NB4 (cell line): Measurements from ENCODE around the gene RNF183.
"Not testable (repeated sequence)": the region's sequence is repeated elsewhere in the genome, so short reads cannot be mapped to it uniquely, and the experiment has no call there.

Source experiments
- DNase-seq: peaks from one replicate; pipeline ENCODE4 v3.0.0; 2010; ENCODE audit warnings: low read depth
- H3K4me3 ChIP-seq: one replicate; pipeline ENCODE4 v1.5.1; 2011; ENCODE audit warnings: mild to moderate bottlenecking, low read depth, low read length, moderate library complexity
- MAX ChIP-seq: IDR thresholded peaks from 2 replicates; pipeline ENCODE4 v1.6.1; 2011; ENCODE audit warnings: low read depth, low read length
- MYC ChIP-seq: IDR thresholded peaks from 2 replicates; pipeline ENCODE4 v1.6.1; 2011; ENCODE audit warnings: low read depth, low read length
- POLR2A ChIP-seq: IDR thresholded peaks from 2 replicates; pipeline ENCODE4 v1.6.1; 2011; ENCODE audit warnings: mild to moderate bottlenecking; ENCODE audit not compliant: insufficient read length; ENCODE audit errors: extremely low read depth
- TF ChIP-seq, protein P1 (sequence below): IDR thresholded peaks from one replicate; pipeline ENCODE4 v1.5.1; 2012; ENCODE audit warnings: low read depth, low read length

RNF183 gene

DNA sequence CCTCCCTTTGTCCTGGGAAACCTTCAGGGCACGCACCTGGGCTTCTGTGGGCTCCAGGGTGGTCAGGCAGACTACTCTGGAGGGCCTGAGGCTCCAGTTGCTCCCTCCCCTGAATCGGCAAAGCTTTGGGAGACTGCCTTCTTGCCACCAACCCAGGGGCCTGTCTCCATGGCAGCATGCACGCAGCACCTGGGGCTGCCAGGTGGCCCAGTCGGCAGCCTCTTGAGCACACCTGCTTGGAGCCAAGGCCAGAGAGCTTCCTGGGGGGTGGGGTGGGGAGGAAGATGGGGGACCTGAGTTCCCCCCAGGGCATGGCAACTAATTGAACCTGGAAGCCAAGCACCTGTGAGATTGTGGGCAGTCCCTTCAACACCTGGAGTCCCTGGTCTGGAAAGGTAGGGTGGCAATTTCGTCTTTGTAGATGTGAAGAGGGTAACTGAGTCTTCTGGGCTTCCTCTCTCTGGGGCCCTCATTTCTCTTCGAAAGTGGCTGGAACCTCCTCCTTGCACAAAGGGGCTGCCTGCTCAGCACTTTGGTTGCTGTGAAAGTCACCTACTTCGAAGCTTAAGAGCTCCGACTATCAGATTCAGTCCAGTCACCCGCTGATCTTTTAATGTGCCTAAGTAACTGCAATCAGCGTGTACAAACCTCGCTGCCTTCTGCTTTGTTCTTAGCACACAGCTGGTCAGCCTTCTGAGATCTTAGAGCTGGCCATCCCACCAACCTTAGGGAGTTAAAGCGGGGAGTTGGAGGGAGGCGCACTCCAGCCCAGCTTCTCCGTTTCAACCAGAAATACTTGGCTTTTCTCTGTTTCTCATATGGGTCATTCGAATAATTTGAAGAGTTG, 4.0 kb downstream of the RNF183 start:
- H3K4me3 ChIP-seq: no peak overlapping the region
- DNase-seq: no peak
- TF ChIP-seq POLR2A (no peak), MAX (no peak), MYC (no peak)
- TF ChIP-seq, protein P1, sequence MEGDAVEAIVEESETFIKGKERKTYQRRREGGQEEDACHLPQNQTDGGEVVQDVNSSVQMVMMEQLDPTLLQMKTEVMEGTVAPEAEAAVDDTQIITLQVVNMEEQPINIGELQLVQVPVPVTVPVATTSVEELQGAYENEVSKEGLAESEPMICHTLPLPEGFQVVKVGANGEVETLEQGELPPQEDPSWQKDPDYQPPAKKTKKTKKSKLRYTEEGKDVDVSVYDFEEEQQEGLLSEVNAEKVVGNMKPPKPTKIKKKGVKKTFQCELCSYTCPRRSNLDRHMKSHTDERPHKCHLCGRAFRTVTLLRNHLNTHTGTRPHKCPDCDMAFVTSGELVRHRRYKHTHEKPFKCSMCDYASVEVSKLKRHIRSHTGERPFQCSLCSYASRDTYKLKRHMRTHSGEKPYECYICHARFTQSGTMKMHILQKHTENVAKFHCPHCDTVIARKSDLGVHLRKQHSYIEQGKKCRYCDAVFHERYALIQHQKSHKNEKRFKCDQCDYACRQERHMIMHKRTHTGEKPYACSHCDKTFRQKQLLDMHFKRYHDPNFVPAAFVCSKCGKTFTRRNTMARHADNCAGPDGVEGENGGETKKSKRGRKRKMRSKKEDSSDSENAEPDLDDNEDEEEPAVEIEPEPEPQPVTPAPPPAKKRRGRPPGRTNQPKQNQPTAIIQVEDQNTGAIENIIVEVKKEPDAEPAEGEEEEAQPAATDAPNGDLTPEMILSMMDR: no peak

DNA sequence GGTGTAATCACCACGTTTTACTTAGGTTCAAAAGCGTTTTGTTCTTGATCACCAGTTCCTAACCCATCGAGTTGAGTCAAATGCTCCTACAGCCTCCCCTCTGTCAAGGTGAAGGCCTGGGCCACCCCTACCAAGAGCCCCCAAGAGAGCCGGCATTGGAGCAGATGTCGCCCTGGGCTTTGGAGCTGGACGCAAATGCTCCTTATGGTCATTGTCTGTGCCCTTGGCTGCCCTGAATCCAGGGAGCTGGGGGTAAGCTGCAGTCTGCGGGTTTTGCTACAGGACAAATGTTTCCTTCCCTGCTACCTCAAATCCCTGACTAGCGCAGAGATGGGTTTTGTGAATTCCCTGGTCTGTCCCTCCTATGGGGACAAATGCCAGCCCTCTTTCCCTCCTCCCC, 4.9 kb downstream of the RNF183 start:
- TF ChIP-seq, protein P1: no peak
- TF ChIP-seq MYC (no peak), MAX (no peak), POLR2A (no peak)
- DNase-seq: no peak
- no peak overlapping the region for H3K4me3 ChIP-seq

GRCh38 chr9:113296796-113297558, 6.2 kb downstream of the RNF183 start:
- H3K4me3 ChIP-seq: no peak overlapping the region
- no peak for DNase-seq
- TF ChIP-seq, protein P1: no peak
- TF ChIP-seq POLR2A (no peak), MAX (no peak), MYC (no peak)

GRCh38 chr9:113296247-113296646, 6.9 kb downstream of the RNF183 start:
- DNase-seq, H3K4me3 ChIP-seq: not testable (repeated sequence)

GRCh38 chr9:113293285-113293878, 9.8 kb downstream of the RNF183 start:
- no peak for DNase-seq
- no peak for TF ChIP-seq MYC
- TF ChIP-seq, protein P1: no peak
- no peak for TF ChIP-seq MAX
- TF ChIP-seq POLR2A: no peak
- no peak overlapping the region for H3K4me3 ChIP-seq

DNA sequence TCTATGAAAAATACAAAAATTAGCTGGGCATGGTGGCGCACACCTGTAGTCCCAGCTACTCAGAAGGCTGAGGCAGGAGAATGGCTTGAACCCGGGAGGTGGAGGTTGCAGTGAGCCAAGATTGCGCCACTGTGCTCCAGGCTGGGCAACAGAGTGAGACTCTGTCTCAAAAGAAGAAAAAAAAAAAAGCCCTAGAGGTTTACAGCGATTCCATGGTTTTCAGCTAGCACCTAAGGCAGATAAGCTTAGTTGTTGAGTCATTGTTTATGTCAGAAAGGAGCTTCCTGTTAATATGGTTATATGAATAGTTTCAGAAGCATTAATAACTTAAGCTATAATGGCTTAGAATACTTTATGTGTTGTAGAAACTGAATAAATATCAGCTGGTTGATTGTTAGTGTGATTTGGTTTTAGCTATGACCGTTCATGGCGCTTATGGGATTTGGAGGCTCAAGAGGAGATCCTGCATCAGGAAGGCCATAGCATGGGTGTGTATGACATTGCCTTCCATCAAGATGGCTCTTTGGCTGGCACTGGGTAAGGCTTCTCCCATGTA, 13.0 kb downstream of the RNF183 start:
- no peak for DNase-seq
- TF ChIP-seq POLR2A (no peak), MAX (no peak), MYC (no peak)
- TF ChIP-seq, protein P1: no peak
- H3K4me3 ChIP-seq: no peak overlapping the region
